ENCODE measurements around the gene SNX8.

- no peak for TF ChIP-seq YY1 (IDR thresholded peaks at IDR 0.05; ENCODE audit: insufficient read depth, insufficient read length)
- TF ChIP-seq ZNF274 (IDR thresholded peaks at IDR 0.05; ENCODE audit: low read depth, low read length): no peak
- TF ChIP-seq SUZ12 (IDR thresholded peaks at IDR 0.05; ENCODE audit: extremely low read depth, insufficient read depth, insufficient read length): no peak
These were observed 104.3 kb downstream of the SNX8 start for GRCh38 chr7:2209961-2210323.

Measured in NT2/D1 (cell line).